ENCODE data around the gene PPP6C.
"Not testable (repeated sequence)": the region's sequence is repeated elsewhere in the genome, so short reads cannot be mapped to it uniquely, and the experiment has no call there.

PPP6C gene

DNA sequence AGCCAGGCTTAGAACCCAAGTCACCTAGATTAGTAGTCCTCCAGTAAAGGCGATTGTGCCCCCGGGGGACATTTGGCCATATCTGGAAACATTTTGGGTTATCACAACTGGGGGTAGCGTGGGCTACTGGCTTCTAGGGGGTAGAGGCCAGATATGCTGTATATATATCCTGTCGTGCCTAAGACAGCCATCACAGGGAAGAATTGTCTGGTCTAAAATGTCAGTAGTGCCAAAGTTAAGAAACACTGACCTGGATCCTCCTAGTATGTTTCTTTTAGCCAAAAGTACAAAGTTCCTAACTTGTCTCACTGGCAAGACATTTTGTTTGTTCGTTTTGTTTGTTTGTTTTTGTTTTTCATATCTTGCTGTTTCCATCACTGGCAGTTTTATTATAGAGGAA lies 24.6 kb upstream of the PPP6C start:
- peaks cover 49% of the 10 kb centered on the region for H3K36me3 ChIP-seq (ENCODE audit: low read depth)
- H3K27me3 ChIP-seq (ENCODE audit: insufficient read depth, poor library complexity, severe bottlenecking) = no peaks in the 10 kb centered on the region
- H3K27ac ChIP-seq (ENCODE audit: poor library complexity, severe bottlenecking) = no peak overlapping the region
- TF ChIP-seq, protein P1, sequence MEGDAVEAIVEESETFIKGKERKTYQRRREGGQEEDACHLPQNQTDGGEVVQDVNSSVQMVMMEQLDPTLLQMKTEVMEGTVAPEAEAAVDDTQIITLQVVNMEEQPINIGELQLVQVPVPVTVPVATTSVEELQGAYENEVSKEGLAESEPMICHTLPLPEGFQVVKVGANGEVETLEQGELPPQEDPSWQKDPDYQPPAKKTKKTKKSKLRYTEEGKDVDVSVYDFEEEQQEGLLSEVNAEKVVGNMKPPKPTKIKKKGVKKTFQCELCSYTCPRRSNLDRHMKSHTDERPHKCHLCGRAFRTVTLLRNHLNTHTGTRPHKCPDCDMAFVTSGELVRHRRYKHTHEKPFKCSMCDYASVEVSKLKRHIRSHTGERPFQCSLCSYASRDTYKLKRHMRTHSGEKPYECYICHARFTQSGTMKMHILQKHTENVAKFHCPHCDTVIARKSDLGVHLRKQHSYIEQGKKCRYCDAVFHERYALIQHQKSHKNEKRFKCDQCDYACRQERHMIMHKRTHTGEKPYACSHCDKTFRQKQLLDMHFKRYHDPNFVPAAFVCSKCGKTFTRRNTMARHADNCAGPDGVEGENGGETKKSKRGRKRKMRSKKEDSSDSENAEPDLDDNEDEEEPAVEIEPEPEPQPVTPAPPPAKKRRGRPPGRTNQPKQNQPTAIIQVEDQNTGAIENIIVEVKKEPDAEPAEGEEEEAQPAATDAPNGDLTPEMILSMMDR (IDR thresholded peaks at IDR 0.05; ENCODE audit: poor library complexity, severe bottlenecking) = no peak
- no peaks in the 10 kb centered on the region for H3K4me1 ChIP-seq (ENCODE audit: insufficient read depth, poor library complexity, severe bottlenecking)
- no peak for ATAC-seq (ENCODE audit: low read depth)
- no peak for DNase-seq (ENCODE audit: low spot score)
- H3K4me3 ChIP-seq (ENCODE audit: severe bottlenecking) = no peak overlapping the region
- H3K9me3 ChIP-seq (ENCODE audit: severe bottlenecking) = no peaks in the 10 kb centered on the region

- no peaks in the 10 kb centered on the region for H3K9me3 ChIP-seq (ENCODE audit: severe bottlenecking)
These were observed 14.9 kb upstream of the PPP6C start for GRCh38 chr9:125204477-125204876.

DNA sequence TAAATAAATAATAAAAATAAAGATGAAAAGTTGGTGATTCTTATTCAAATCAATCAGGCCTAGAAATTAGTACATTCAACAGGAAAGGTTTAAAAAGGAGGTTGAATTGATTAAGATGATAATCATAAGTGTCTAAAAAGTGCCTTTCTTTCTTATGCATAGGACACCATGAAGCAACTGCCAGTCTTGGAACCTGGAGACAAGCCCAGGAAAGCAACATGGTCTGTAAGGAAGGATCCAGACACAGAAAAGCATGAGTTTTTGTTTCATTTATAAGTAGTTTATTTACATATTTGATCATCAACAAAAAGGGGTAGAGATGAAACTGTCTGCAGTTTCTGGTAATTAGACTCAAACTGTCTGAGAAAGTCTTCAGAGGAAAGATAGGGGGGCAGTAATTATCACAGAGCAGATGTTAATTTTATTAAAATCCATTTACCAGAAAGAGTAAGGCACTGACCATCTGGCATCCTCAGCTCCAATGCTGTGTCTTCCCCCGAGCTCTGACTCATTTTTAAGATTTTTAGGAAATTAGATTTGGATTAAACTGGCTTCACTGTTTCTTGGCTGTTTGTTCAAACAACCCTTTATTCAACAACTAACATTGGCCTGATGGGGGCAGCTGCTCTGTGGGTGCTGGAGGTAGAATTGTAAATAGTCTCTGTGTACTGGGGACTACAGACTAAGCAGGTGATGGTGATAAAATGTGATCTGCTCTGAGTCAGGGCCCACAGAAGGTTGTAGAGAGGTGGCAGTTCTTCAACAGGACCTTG lies 13.4 kb upstream of the PPP6C start:
- Histone ChIP-seq H3K27me3 (ENCODE audit: insufficient read depth, poor library complexity, severe bottlenecking) (no peaks in the 10 kb centered on the region), H3K27ac (ENCODE audit: poor library complexity, severe bottlenecking) (no peak overlapping the region), H3K4me1 (ENCODE audit: insufficient read depth, poor library complexity, severe bottlenecking) (no peaks in the 10 kb centered on the region), H3K36me3 (ENCODE audit: low read depth) (peaks cover 30% of the 10 kb centered on the region), H3K9me3 (ENCODE audit: severe bottlenecking) (no peaks in the 10 kb centered on the region), H3K4me3 (ENCODE audit: severe bottlenecking) (no peak overlapping the region)
- DNase-seq (ENCODE audit: low spot score) (no peak), ATAC-seq (ENCODE audit: low read depth) (no peak)
- TF ChIP-seq, protein P1 (IDR thresholded peaks at IDR 0.05; ENCODE audit: poor library complexity, severe bottlenecking) = no peak

More at GRCh38 chr9:125204477-125204876, 14.9 kb upstream of the PPP6C start:
- H3K4me1 ChIP-seq (ENCODE audit: insufficient read depth, poor library complexity, severe bottlenecking) = no peaks in the 10 kb centered on the region
- no peak overlapping the region for H3K27ac ChIP-seq (ENCODE audit: poor library complexity, severe bottlenecking)
- H3K4me3 ChIP-seq (ENCODE audit: severe bottlenecking) = no peak overlapping the region
- TF ChIP-seq, protein P1 (IDR thresholded peaks at IDR 0.05; ENCODE audit: poor library complexity, severe bottlenecking) = no peak
- ATAC-seq (ENCODE audit: low read depth) (no peak), DNase-seq (ENCODE audit: low spot score) (no peak)
- H3K36me3 ChIP-seq (ENCODE audit: low read depth) = peaks cover 40% of the 10 kb centered on the region
- no peaks in the 10 kb centered on the region for H3K27me3 ChIP-seq (ENCODE audit: insufficient read depth, poor library complexity, severe bottlenecking)

GRCh38 chr9:125200216-125201047 lies 10.8 kb upstream of the PPP6C start, which contains the start of gene RABEPK:
Gene RABEPK, plus strand, starts transcription at chr9:125200542. Its CDS starts 2,472 bp downstream, at chr9:125203014.
- DNase-seq (ENCODE audit: low spot score) (peak; percentile 87), ATAC-seq (ENCODE audit: low read depth) (peak; percentile 97)
- H3K4me1 ChIP-seq (ENCODE audit: insufficient read depth, poor library complexity, severe bottlenecking) = no peaks in the 10 kb centered on the region
- H3K27me3 ChIP-seq (ENCODE audit: insufficient read depth, poor library complexity, severe bottlenecking) = no peaks in the 10 kb centered on the region
- TF ChIP-seq, protein P1 (IDR thresholded peaks at IDR 0.05; ENCODE audit: poor library complexity, severe bottlenecking) = no peak
- H3K4me3 ChIP-seq (ENCODE audit: severe bottlenecking) = peak within 1 kb of the TSS; percentile 58
- H3K9me3 ChIP-seq (ENCODE audit: severe bottlenecking) = no peaks in the 10 kb centered on the region
- H3K27ac ChIP-seq (ENCODE audit: poor library complexity, severe bottlenecking) = peak within 1 kb of the TSS; percentile 51
- H3K36me3 ChIP-seq (ENCODE audit: low read depth) = peaks cover 13% of the 10 kb centered on the region

GRCh38 chr9:125195591-125195990 lies 6.0 kb upstream of the PPP6C start:
- H3K4me1 ChIP-seq (ENCODE audit: insufficient read depth, poor library complexity, severe bottlenecking); H3K4me3 ChIP-seq (ENCODE audit: severe bottlenecking); H3K27ac ChIP-seq (ENCODE audit: poor library complexity, severe bottlenecking); H3K36me3 ChIP-seq (ENCODE audit: low read depth); H3K9me3 ChIP-seq (ENCODE audit: severe bottlenecking); ATAC-seq (ENCODE audit: low read depth); H3K27me3 ChIP-seq (ENCODE audit: insufficient read depth, poor library complexity, severe bottlenecking); DNase-seq (ENCODE audit: low spot score): not testable (repeated sequence)

DNA sequence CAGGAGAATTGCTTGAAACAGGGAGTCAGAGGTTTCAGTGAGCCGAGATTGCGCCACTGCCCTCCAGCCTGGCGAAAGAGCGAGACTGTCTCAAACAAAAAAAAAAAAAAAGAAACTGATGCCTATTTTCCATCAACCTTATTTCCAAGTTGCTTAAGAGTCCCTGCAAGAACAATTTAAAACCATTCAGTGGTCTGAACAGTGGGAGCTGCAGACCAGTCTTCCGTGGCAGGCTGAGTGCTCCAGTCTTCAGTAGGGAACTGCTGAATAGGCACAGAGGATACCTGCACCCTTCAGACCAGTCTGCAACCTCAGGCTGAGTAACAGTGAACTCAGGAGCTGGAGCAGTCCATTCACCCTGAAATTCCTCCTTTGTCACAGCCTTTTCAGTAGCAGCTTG lies 4.9 kb upstream of the PPP6C start:
- not testable (repeated sequence) for H3K9me3 ChIP-seq (ENCODE audit: severe bottlenecking); ATAC-seq (ENCODE audit: low read depth); H3K36me3 ChIP-seq (ENCODE audit: low read depth); H3K4me1 ChIP-seq (ENCODE audit: insufficient read depth, poor library complexity, severe bottlenecking); H3K27ac ChIP-seq (ENCODE audit: poor library complexity, severe bottlenecking); DNase-seq (ENCODE audit: low spot score); H3K4me3 ChIP-seq (ENCODE audit: severe bottlenecking); H3K27me3 ChIP-seq (ENCODE audit: insufficient read depth, poor library complexity, severe bottlenecking)

All from RWPE2 (cell line).